NCI-H446 (cell line): Measurements from ENCODE around the gene MFSD11.
"Not testable (repeated sequence)": the region's sequence is repeated elsewhere in the genome, so short reads cannot be mapped to it uniquely, and the experiment has no call there.

Experiments used
- DNase-seq, 2 experiments: peaks; one replicate each; lab custom pipeline; 2025; lab: John Stamatoyannopoulos, UW

The MFSD11 gene

GRCh38 chr17:76737676-76738467, at the start of gene MFSD11:
TSS of gene MFSD11 (plus strand) at chr17:76738119. CDS start at chr17:76738353, 234 bp downstream.
- DNase-seq: peak; percentile 98

GRCh38 chr17:76688165-76688622, 49.7 kb upstream of the MFSD11 start:
- DNase-seq: no peak

DNA sequence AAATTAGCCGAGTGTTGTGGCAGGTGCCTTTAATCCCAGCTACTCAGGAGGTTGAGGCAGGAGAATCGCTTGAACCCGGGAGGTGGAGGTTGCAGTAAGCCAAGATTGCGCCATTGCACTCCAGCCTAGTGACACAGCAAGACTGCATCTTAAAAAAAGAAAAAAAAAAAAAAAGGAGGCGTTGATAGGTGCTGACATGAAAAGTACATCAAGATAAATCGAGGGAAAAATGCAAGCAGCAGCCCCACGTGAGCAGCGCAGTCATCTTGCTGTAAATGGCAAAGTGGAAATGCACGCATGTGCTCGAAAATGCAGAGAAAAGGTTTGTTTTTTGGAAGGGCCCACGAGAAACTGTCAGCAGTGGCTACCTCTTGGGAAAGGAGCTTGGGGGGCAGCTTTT, 48.1 kb upstream of the MFSD11 start:
- no peak for DNase-seq

DNA sequence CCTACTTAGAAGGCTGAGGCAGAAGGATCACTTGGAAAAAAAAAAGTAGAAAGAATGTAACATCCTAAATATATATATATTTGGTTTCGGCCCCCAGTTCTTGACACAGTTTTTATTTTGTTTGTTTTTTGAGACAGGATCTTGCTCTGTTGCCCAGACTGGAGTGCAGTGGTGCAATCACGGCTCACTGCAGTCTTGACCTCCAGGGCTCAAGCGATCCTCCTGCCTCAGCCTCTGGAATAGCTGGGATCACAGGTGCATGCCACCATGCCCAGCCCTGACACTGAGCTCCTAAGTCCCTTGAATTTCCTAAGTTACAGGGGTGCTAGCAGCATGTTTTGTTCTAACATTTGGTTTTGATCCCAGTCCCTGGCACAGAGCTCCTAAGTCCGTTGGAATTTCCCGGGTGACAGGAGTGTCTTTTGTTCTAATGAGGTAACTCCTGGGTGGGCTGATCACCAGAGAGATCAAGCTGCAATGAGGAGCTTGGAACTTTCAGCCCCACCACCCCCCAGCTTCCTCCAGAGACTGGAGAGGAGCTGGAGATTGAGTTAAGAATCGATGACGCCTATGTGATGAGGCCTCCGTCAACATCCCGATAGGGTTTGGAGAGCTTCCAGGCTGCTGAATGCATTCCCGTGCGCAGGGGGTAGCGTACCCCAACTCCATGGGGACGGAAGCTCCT, 47.2 kb upstream of the MFSD11 start:
- DNase-seq: no peak

DNA sequence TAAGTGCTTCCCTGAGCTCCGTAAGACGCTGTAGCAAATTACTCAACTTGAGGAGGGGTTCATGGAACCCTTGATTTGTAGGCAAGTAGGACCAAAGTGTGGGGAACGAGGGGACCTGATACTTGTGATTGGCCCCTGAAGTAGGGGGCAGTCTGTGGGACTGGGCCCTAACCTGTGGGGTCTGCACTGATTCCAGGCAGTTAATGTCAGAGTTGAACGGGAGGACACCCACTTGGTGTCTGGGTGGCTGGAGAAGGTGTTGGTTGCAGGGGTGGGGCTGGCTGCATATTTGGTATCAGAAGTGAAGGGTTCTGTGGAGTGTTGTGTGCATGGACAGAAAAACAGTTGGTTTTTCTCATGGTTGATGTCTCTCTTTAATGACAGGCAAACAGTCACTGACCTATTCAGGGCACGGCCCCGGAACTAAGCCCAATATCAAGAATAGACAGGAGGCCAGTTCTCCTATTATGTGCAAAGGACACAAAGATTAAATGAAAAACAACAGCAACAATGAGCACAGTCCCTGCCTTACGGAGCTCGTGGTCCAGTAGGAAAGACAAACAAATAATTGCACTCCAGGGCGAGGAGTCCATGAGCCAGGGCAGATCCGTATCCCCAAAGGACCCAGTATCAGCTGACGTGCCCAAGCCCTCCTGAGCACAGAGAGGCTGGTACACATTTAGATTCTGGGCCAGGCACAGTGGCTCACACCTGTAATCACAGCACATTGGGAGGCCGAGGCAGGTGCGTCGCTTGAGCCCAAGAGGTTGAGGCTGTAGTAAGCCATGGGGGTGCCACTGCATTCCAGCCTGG, 46.3 kb upstream of the MFSD11 start:
- DNase-seq: no peak

GRCh38 chr17:76695059-76695831, 42.7 kb upstream of the MFSD11 start:
- no peak for DNase-seq

GRCh38 chr17:76696763-76697701, 40.9 kb upstream of the MFSD11 start:
- DNase-seq: no peak

DNA sequence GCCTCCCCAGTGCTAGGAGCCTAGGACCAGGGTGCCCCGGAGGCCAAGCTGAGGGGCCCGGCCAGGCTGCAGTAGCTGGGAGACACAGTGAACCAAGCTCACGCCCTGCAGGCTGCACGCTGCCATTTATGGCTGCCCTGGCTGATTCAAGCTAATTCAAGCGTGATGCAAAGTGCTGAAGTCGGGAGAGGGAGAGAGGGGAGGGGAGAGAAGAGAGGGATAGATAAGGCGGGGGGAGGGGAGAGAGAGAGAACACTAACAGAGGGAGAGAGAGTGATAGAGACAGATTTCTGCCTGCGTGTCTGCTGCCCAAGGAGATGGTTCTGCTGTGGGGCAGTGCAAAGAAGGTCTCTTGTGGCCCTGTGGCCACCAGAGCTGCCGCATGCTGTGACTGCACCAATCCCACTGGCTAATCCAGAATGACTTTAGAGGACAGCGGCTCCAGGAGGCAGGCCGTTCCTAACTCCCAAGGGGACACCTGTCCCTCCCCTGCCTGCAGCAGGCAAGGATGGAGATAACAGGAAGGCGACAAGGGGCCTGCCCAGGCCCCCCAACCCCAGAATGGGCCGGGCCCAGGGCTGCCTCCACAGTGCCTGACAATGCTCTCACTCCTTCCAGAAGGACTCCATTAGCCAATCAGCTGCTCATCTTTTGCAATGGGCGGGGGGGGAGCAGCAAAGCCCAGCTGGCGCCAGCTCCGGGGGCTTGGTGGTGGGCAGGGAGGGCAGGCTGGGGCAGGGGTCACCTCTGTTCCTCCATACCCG, 40.0 kb upstream of the MFSD11 start:
- DNase-seq: no peak

DNA sequence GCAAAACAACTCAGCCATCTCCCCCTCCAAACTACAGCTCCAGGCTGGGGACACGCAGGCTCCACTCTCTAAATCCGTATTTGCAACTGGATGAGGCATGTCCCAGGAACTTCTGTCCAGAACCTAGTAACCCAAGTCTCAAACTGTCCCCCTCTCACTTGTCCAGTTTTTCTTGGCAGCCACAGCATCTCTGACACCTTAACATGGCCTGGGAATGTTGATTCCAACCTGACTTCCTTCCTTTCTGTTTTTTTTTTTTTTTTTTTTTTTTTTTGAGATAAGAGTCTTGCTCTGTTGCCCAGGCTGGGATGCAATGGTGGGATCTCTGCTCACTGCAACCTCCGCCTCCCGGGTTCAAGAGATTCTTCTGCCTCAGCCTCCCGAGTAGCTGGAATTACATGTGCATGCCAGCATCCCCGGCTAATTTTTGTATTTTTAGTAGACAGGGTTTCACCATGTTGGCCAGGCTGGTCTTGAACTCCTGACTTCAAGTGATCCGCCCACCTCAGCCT, 39.4 kb upstream of the MFSD11 start:
- DNase-seq: not testable (repeated sequence)

- no peak for DNase-seq
These were observed 37.7 kb upstream of the MFSD11 start for GRCh38 chr17:76700270-76700616.

- no peak for DNase-seq
These were observed 37.1 kb upstream of the MFSD11 start for GRCh38 chr17:76700617-76701470.

DNA sequence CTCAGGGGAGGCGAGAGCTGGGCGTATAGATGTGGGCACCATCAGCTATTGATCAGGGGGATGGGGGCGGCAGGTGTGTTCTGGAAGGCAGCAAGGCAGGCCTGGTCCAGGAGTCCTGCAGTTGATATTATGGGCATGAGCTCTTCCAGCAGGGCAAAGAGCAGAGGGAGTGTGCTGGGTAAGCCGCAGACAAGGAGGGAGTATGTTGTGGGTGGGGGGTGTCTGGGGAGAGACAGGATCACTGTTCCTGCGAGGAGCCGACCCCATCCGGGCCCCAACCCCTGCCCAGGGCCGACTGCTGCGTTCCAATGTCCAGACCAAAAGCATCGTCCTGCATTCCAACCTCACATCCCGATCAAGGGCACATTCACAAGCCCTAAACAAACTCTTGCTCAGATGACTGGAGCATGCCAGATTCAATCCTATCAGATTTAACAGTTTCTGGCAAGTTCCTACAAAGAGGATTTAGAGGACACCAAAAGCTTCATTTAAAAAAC, 36.4 kb upstream of the MFSD11 start:
- DNase-seq: no peak

DNA sequence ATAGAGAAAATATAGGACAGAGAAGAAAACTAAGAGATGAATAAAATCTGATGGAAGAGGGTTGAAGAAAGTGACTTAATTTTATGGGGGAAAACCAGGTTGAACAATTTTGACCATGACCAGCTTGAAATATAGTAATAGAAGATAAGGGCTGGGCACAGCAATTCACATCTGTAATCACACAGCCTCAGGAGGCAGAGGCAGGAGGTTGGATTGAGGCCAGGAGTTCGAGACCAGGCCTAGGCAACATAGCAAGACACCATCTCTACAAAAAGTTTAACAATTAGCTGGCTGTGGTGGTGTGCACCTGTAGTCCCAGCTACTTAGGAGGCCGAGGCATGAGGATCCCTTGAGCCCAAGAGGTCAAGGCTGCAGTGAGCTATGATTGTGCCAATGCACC, 35.8 kb upstream of the MFSD11 start:
- no peak for DNase-seq

DNA sequence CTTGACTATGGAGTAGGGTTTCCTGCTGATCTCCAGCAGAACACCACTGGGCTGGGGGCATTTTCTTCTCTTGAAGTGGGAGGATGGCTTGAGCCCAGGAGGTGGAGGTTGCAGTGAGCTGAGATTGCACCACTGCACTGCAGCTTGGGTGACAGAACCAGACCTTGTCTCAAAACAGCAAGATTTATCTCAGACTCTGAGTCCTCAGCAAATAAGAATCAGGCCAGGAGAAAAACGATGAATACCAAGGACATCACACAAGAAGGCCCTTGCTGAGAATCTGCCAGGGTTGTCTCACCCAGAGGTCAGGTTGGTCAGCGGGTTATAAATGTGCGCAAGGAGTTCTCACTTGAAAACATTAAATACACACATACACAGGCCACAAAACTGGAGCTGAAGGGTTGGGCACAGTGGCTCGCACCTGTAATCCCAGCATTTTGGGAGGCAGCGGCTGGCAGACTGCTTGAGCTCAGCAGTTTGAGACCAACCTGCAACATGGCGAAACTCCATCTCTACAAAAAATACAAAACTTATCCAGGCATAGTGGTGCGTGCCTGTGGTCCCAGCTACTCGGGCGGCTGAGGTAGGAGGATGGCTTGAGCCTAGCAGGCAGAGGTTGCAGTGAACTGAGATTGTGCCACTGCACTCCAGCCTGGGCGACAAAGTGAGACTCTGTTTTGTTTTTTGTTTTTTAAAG, 34.8 kb upstream of the MFSD11 start:
- DNase-seq: no peak

DNA sequence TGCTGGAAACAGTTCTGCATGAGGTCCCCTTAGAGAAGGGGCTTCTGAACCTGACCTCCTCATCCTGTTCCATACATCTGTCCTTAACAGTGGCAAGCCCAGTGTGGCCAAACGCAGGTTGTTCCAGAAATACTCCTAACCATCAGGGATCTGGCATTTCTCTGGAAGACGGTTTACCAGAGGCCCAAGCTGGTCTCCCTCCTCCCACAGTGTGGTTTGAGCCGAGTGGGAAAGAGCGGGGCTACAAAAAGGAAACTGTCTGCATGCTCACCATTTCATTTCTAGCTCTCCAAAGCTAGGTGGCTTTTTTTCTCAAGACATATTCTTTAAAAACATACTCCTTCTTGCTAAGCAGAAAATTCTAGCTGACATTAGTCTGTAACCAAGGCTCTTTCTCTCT, 33.1 kb upstream of the MFSD11 start:
- DNase-seq: no peak

GRCh38 chr17:76706817-76707216, 31.1 kb upstream of the MFSD11 start:
- no peak for DNase-seq

DNA sequence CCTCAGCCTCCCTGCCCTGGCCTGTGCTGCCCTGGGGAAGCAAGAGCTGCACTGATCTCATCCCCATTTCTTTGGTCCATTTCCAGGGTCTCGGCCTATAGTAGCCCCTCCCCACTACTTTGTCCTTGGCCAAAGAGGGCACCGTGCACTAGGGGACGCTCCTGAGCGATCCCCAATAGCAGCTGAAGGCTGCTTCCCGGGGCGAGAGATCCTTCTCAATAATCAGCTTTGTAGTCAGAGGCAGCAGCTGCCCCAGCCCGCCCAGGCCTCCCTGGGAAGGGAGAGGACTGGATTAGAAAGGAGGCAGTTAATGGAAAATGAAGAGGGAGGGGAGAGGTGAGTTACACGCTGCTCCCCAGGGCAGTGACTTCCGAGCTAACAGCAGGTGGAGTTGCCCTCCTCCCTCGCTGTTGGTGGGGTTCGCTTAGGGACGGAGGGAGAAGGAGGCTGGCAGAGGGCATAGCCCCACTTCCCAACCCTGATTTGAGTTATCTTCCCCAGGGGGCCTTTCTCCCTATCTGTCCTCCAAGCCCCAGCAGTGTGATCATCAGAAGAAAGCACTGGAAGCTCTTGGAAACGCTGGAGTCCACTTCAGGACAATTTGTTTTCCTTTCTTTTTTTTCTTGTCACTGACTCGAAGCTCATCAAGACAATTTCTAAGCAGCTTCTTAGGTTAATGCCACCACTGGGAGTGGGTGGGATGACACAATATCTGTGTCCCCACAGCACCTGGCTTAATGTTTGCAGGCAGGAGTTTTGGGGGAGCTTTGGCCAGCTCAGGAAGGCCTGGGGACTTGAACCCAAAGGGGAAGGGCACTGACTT, 29.7 kb upstream of the MFSD11 start:
- no peak for DNase-seq
